ENCODE data around the gene KCTD18.

The KCTD18 gene

GRCh38 chr2:200463452-200463851, 46.4 kb downstream of the KCTD18 start:
- DNase-seq = no peak
- Histone ChIP-seq H3K36me3 (peaks cover 3% of the 10 kb centered on the region; the same call in 1 of the 2 replicates), H3K9me3 (ENCODE audit: severe bottlenecking) (no peaks in the 10 kb centered on the region), H3K27ac (no peak overlapping the region), H3K4me3 (ENCODE audit: low read depth, low read length) (no peak overlapping the region), H3K27me3 (ENCODE audit: insufficient read depth, low read depth, severe bottlenecking) (no peaks in the 10 kb centered on the region)
- TF ChIP-seq CTCF (IDR thresholded peaks at IDR 0.05; ENCODE audit: low read depth, low read length) = no peak

GRCh38 chr2:200461846-200462710, 47.8 kb downstream of the KCTD18 start:
- Histone ChIP-seq H3K36me3 (no peaks in the 10 kb centered on the region), H3K9me3 (ENCODE audit: severe bottlenecking) (no peaks in the 10 kb centered on the region), H3K27me3 (ENCODE audit: insufficient read depth, low read depth, severe bottlenecking) (no peaks in the 10 kb centered on the region), H3K4me3 (ENCODE audit: low read depth, low read length) (no peak overlapping the region), H3K27ac (no peak overlapping the region)
- no peak for TF ChIP-seq CTCF (IDR thresholded peaks at IDR 0.05; ENCODE audit: low read depth, low read length)
- no peak for DNase-seq

GRCh38 chr2:200459101-200459500, 50.8 kb downstream of the KCTD18 start:
- TF ChIP-seq CTCF (IDR thresholded peaks at IDR 0.05; ENCODE audit: low read depth, low read length) = no peak
- Histone ChIP-seq H3K27ac (no peak overlapping the region), H3K36me3 (no peaks in the 10 kb centered on the region)

GRCh38 chr2:200456567-200456966, 53.3 kb downstream of the KCTD18 start:
- no peaks in the 10 kb centered on the region for H3K36me3 ChIP-seq
- no peak overlapping the region for H3K4me3 ChIP-seq (ENCODE audit: low read depth, low read length)
- no peak for TF ChIP-seq CTCF (IDR thresholded peaks at IDR 0.05; ENCODE audit: low read depth, low read length)
- H3K9me3 ChIP-seq (ENCODE audit: severe bottlenecking) = no peaks in the 10 kb centered on the region
- no peaks in the 10 kb centered on the region for H3K27me3 ChIP-seq (ENCODE audit: insufficient read depth, low read depth, severe bottlenecking)
- no peak overlapping the region for H3K27ac ChIP-seq
- no peak for DNase-seq

More at GRCh38 chr2:200459101-200459500, 50.8 kb downstream of the KCTD18 start:
- no peaks in the 10 kb centered on the region for H3K9me3 ChIP-seq (ENCODE audit: severe bottlenecking)
- H3K4me3 ChIP-seq (ENCODE audit: low read depth, low read length) = no peak overlapping the region
- DNase-seq = no peak
- H3K27me3 ChIP-seq (ENCODE audit: insufficient read depth, low read depth, severe bottlenecking) = no peaks in the 10 kb centered on the region

GRCh38 chr2:200455958-200456421, 53.9 kb downstream of the KCTD18 start:
- Histone ChIP-seq H3K36me3 (no peaks in the 10 kb centered on the region), H3K27me3 (ENCODE audit: insufficient read depth, low read depth, severe bottlenecking) (no peaks in the 10 kb centered on the region), H3K4me3 (ENCODE audit: low read depth, low read length) (no peak overlapping the region), H3K27ac (no peak overlapping the region), H3K9me3 (ENCODE audit: severe bottlenecking) (no peaks in the 10 kb centered on the region)
- DNase-seq = no peak
- TF ChIP-seq CTCF (IDR thresholded peaks at IDR 0.05; ENCODE audit: low read depth, low read length) = no peak
